Activated T-cell treated with anti-CD3 and anti-CD28 coated beads, Interleukin-2, amount 50 U/mL, for 1 hour (primary cell): ENCODE results near the gene MMRN1.

Experiments
- DNase-seq: peaks from one replicate; pipeline ENCODE4 v3.0.0-alpha.2; 2020

MMRN1 gene

GRCh38 chr4:90001023-90001422, 106.4 kb downstream of the MMRN1 start:
- no peak for DNase-seq

- no peak for DNase-seq
Observed at GRCh38 chr4:90002441-90003062, 107.9 kb downstream of the MMRN1 start.
